Measurements from ENCODE around the gene EYA4. TPM values are rescaled to one million over a fixed set of nuclear protein-coding genes. Genes with fewer than 3 reads are reported as not detected.

EYA4 gene
- total and polyA plus RNA-seq, 5 donors from 2014 or later = not detected

DNA sequence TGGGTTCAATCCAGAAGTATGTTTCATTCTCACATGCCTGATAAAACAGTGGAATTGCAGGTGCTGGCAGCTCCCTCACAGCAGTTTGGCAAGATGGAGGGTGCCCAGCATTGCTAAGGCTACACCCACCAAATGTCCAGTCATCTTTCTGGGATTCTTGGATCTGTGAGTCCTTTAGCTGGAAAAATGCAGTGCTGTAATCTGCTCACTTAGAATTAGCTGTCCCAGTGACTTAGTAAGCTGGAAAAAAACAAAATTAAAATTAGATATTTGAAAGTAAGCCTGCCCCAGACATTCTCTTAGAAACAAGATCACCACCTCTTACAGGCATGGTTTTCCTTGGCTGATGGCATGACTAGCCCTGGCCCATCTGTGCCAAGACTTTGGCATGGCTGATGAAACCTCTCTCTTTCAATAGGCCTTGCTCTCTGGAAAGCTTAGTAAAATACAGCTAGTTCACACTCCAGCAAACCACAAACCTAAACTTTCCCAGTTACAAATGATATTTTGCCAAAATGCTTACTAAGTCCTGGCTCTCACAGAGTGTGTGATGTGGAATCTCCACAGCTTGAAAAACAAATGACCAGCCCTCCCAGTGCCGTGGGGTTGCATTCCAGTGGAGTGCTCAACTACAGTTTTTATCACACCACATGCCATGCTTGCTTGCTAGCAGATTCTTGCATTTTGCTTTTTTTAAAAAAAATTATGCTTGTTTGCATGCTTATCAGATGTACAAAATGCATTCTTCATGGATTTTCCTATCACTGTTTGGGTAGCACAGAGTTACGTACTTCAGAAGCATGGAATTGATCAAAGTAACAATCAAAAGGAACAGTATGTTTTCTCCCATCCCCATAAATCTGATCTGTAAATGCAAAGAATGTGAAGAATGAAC lies 261.5 kb downstream of the EYA4 start:
- H3K27me3 Mint-ChIP-seq = peaks cover 4% of the 10 kb centered on the region
- no peak overlapping the region for H3K27ac Mint-ChIP-seq
- no peak overlapping the region for H3K4me3 Mint-ChIP-seq
- H3K36me3 Mint-ChIP-seq = no peaks in the 10 kb centered on the region
- no peaks in the 10 kb centered on the region for H3K4me1 ChIP-seq (ENCODE audit: control insufficient read depth, insufficient read depth, low read length, poor library complexity, severe bottlenecking)
- no peaks in the 10 kb centered on the region for H3K36me3 ChIP-seq (ENCODE audit: control insufficient read depth, insufficient read depth, low read length)
- ATAC-seq (ENCODE audit: low read depth in 2 of 2) (no peak), DNase-seq (no peak)
- peaks cover 0 to 5% (median 0%) of the 10 kb centered on the region in 7 donors for H3K9me3 Mint-ChIP-seq
- H3K4me1 Mint-ChIP-seq = no peaks in the 10 kb centered on the region
- H3K4me3 ChIP-seq (ENCODE audit: low read depth, low read length) = no peak overlapping the region
- H3K27ac ChIP-seq (ENCODE audit: insufficient read depth, low read length, poor library complexity, severe bottlenecking) = no peak overlapping the region
- H3K27me3 ChIP-seq (ENCODE audit: control insufficient read depth, insufficient read depth, low read length) = no peaks in the 10 kb centered on the region
- H3K9me3 ChIP-seq (ENCODE audit: control insufficient read depth in 2 of 2, low read length in 2 of 2) = no peaks in the 10 kb centered on the region

- H3K4me1 Mint-ChIP-seq = no peaks in the 10 kb centered on the region
- H3K4me1 ChIP-seq (ENCODE audit: control insufficient read depth, insufficient read depth, low read length, poor library complexity, severe bottlenecking) = no peaks in the 10 kb centered on the region
- no peak overlapping the region for H3K4me3 Mint-ChIP-seq
- no peaks in the 10 kb centered on the region for H3K9me3 ChIP-seq (ENCODE audit: control insufficient read depth in 2 of 2, low read length in 2 of 2)
- H3K36me3 ChIP-seq (ENCODE audit: control insufficient read depth, insufficient read depth, low read length) = no peaks in the 10 kb centered on the region
- DNase-seq (no peak), ATAC-seq (ENCODE audit: low read depth in 2 of 2) (no peak)
- no peak overlapping the region for H3K27ac Mint-ChIP-seq
- H3K27me3 ChIP-seq (ENCODE audit: control insufficient read depth, insufficient read depth, low read length) = no peaks in the 10 kb centered on the region
- peaks cover 4% of the 10 kb centered on the region for H3K27me3 Mint-ChIP-seq
- no peak overlapping the region for H3K27ac ChIP-seq (ENCODE audit: insufficient read depth, low read length, poor library complexity, severe bottlenecking)
- H3K36me3 Mint-ChIP-seq = no peaks in the 10 kb centered on the region
- H3K4me3 ChIP-seq (ENCODE audit: low read depth, low read length) = no peak overlapping the region
- H3K9me3 Mint-ChIP-seq = peaks cover 0 to 5% (median 0%) of the 10 kb centered on the region in 7 donors
Observed at GRCh38 chr6:133503336-133503729, 262.2 kb downstream of the EYA4 start.

DNA sequence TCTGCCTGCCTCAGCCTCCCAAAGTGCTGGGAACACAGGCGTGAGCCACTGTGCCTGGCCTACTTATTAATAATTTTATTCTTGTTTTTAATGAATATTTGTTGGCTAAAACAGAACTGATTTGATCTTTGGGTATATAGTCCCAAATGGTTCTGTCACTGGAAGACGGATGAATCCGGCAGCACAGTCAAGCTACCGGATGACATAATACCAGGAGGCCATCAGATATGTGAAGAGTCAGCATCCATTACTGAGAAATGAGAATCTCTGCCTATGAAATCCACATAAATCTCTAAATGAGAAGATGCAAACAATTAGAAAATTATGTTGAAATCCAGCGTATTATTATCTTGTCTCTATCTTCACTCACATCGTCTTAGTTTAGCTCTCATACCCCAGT lies 263.0 kb downstream of the EYA4 start:
- H3K36me3 Mint-ChIP-seq = no peaks in the 10 kb centered on the region
- no peak overlapping the region for H3K27ac Mint-ChIP-seq
- Histone ChIP-seq H3K36me3 (ENCODE audit: control insufficient read depth, insufficient read depth, low read length) (no peaks in the 10 kb centered on the region), H3K27me3 (ENCODE audit: control insufficient read depth, insufficient read depth, low read length) (no peaks in the 10 kb centered on the region), H3K4me3 (ENCODE audit: low read depth, low read length) (no peak overlapping the region), H3K27ac (ENCODE audit: insufficient read depth, low read length, poor library complexity, severe bottlenecking) (no peak overlapping the region), H3K4me1 (ENCODE audit: control insufficient read depth, insufficient read depth, low read length, poor library complexity, severe bottlenecking) (no peaks in the 10 kb centered on the region), H3K9me3 (ENCODE audit: control insufficient read depth in 2 of 2, low read length in 2 of 2) (no peaks in the 10 kb centered on the region)
- peaks cover 0 to 5% (median 0%) of the 10 kb centered on the region in 7 donors for H3K9me3 Mint-ChIP-seq
- DNase-seq (no peak), ATAC-seq (ENCODE audit: low read depth in 2 of 2) (no peak)
- no peaks in the 10 kb centered on the region for H3K4me1 Mint-ChIP-seq
- no peak overlapping the region for H3K4me3 Mint-ChIP-seq
- H3K27me3 Mint-ChIP-seq = peaks cover 4% of the 10 kb centered on the region

DNA sequence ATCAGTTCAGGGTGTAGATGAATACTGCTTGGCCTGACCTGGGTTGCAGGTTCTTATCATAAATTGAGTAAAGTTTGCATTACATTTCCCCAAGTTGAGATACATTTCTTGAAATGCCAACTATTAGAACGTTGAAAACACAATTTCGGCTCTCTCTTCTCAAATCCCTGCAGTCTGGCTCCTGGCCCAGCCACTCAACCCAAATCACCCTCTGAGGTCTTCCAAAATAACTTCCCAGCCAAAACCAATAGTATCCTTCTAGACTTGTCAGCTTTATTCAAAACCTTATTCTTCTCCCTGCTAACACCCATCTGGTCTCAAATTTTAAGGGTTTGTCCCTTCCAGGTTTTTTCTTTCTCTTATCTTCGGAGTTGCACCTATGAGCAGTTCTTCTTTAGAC lies 263.6 kb downstream of the EYA4 start:
- Mint-ChIP-seq H3K27ac (no peak overlapping the region), H3K4me3 (no peak overlapping the region), H3K27me3 (peaks cover 4% of the 10 kb centered on the region), H3K36me3 (no peaks in the 10 kb centered on the region), H3K4me1 (no peaks in the 10 kb centered on the region), H3K9me3 (peaks cover 0 to 5% (median 0%) of the 10 kb centered on the region in 7 donors)
- H3K27me3 ChIP-seq (ENCODE audit: control insufficient read depth, insufficient read depth, low read length) = no peaks in the 10 kb centered on the region
- H3K9me3 ChIP-seq (ENCODE audit: control insufficient read depth in 2 of 2, low read length in 2 of 2) = no peaks in the 10 kb centered on the region
- H3K4me3 ChIP-seq (ENCODE audit: low read depth, low read length) = no peak overlapping the region
- DNase-seq (no peak), ATAC-seq (ENCODE audit: low read depth in 2 of 2) (no peak)
- no peaks in the 10 kb centered on the region for H3K4me1 ChIP-seq (ENCODE audit: control insufficient read depth, insufficient read depth, low read length, poor library complexity, severe bottlenecking)
- H3K36me3 ChIP-seq (ENCODE audit: control insufficient read depth, insufficient read depth, low read length) = no peaks in the 10 kb centered on the region
- H3K27ac ChIP-seq (ENCODE audit: insufficient read depth, low read length, poor library complexity, severe bottlenecking) = no peak overlapping the region

GRCh38 chr6:133505681-133506080 lies 264.5 kb downstream of the EYA4 start:
- Mint-ChIP-seq H3K27me3 (peaks cover under 1% of the 10 kb centered on the region), H3K27ac (peak overlapping the region in 1 of 3 donors; percentile 29)

DNA sequence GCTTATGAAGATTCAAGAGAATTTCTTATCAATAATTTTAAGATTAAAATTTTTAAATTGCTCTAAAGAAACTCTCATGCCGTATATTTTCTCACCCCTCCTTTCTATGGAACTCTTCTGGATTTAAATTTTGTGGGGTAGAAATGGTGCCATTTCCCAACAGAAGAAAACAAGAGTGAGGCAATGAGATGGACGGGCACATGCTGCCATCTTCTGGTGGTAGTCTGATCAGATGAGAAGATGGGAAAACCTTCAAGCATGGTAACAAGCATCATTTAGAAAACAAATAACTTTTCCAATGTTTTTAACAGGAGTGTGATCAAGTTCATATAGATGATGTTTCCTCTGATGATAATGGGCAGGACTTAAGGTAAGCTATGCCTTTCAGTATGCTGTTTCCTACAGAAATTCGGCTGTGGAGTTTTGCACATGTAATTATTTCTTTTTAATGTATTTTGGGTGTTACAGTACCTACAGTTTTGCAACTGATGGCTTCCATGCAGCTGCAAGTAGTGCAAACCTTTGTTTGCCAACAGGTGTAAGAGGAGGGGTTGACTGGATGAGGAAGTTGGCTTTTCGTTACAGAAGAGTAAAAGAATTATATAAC lies 271.4 kb downstream of the EYA4 start:
- Mint-ChIP-seq H3K4me3 (no peak overlapping the region), H3K4me1 (no peaks in the 10 kb centered on the region), H3K36me3 (no peaks in the 10 kb centered on the region), H3K9me3 (peaks cover 0 to 2% (median 0%) of the 10 kb centered on the region in 7 donors), H3K27ac (no peak overlapping the region), H3K27me3 (peaks cover 4% of the 10 kb centered on the region)
- no peak overlapping the region for H3K27ac ChIP-seq (ENCODE audit: insufficient read depth, low read length, poor library complexity, severe bottlenecking)
- no peak overlapping the region for H3K4me3 ChIP-seq (ENCODE audit: low read depth, low read length)
- H3K36me3 ChIP-seq (ENCODE audit: control insufficient read depth, insufficient read depth, low read length) = no peaks in the 10 kb centered on the region
- H3K4me1 ChIP-seq (ENCODE audit: control insufficient read depth, insufficient read depth, low read length, poor library complexity, severe bottlenecking) = no peaks in the 10 kb centered on the region
- DNase-seq (peak in 1 of 3 donors; percentile 12), ATAC-seq (ENCODE audit: low read depth in 2 of 2) (no peak)
- H3K9me3 ChIP-seq (ENCODE audit: control insufficient read depth in 2 of 2, low read length in 2 of 2) = no peaks in the 10 kb centered on the region
- no peaks in the 10 kb centered on the region for H3K27me3 ChIP-seq (ENCODE audit: control insufficient read depth, insufficient read depth, low read length)

More at GRCh38 chr6:133505681-133506080, 264.5 kb downstream of the EYA4 start:
- Histone ChIP-seq H3K27me3 (ENCODE audit: control insufficient read depth, insufficient read depth, low read length) (no peaks in the 10 kb centered on the region), H3K4me1 (ENCODE audit: control insufficient read depth, insufficient read depth, low read length, poor library complexity, severe bottlenecking) (no peaks in the 10 kb centered on the region), H3K36me3 (ENCODE audit: control insufficient read depth, insufficient read depth, low read length) (no peaks in the 10 kb centered on the region), H3K27ac (ENCODE audit: insufficient read depth, low read length, poor library complexity, severe bottlenecking) (no peak overlapping the region), H3K9me3 (ENCODE audit: control insufficient read depth in 2 of 2, low read length in 2 of 2) (no peaks in the 10 kb centered on the region), H3K4me3 (ENCODE audit: low read depth, low read length) (no peak overlapping the region)
- ATAC-seq (ENCODE audit: low read depth in 2 of 2) (no peak), DNase-seq (no peak)
- Mint-ChIP-seq H3K4me3 (no peak overlapping the region), H3K9me3 (peaks cover 0 to 5% (median 0%) of the 10 kb centered on the region in 7 donors), H3K36me3 (no peaks in the 10 kb centered on the region), H3K4me1 (no peaks in the 10 kb centered on the region)

DNA sequence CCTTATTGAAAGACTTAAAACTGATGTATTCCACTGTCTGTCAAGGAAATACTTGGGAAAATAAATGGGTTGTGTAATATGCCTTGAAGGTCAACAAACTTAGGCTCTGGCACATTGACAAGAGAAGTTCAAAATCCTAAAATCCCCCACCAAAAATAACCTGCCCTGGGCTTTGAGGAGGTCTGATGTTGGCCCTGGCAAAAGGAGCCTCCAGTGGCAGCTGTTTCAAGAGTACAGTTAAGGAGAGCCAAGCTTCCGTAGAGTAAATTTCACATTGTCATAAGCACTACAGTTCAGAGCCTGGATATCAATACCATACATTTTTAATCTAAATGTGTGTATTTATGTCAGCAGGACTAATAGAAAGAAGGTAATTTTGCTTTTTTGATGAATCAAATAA lies 282.7 kb downstream of the EYA4 start:
- Histone ChIP-seq H3K27me3 (ENCODE audit: control insufficient read depth, insufficient read depth, low read length) (no peaks in the 10 kb centered on the region), H3K4me1 (ENCODE audit: control insufficient read depth, insufficient read depth, low read length, poor library complexity, severe bottlenecking) (no peaks in the 10 kb centered on the region), H3K27ac (ENCODE audit: insufficient read depth, low read length, poor library complexity, severe bottlenecking) (no peak overlapping the region), H3K36me3 (ENCODE audit: control insufficient read depth, insufficient read depth, low read length) (no peaks in the 10 kb centered on the region), H3K4me3 (ENCODE audit: low read depth, low read length) (no peak overlapping the region), H3K9me3 (ENCODE audit: control insufficient read depth in 2 of 2, low read length in 2 of 2) (no peaks in the 10 kb centered on the region)
- Mint-ChIP-seq H3K4me1 (peaks cover 0 to 1% (median 0%) of the 10 kb centered on the region in 4 donors), H3K36me3 (no peaks in the 10 kb centered on the region), H3K27me3 (no peaks in the 10 kb centered on the region), H3K4me3 (no peak overlapping the region), H3K27ac (no peak overlapping the region), H3K9me3 (peaks cover 0 to 1% (median 0%) of the 10 kb centered on the region in 7 donors)
- DNase-seq (no peak), ATAC-seq (ENCODE audit: low read depth in 2 of 2) (no peak)
